Endometrial microvascular endothelial cells (primary cell): ENCODE data around the gene CCDC136. TPM values are rescaled to one million over a fixed set of nuclear protein-coding genes. Genes with fewer than 3 reads are reported as not detected.

Source experiments
- in situ Hi-C: cut with HindIII; loops from 2 replicates; pipeline ENCODE4 v1.10.0; 2017; ENCODE audit warnings: low sequenced_read_pairs, low pct_unique_long_range_greater_than_20kb; ENCODE audit errors: inconsistent ontology term
- total RNA-seq: library from RNA; depleted of rRNA; stranded (reverse); fragments of >200 nt; gene quantifications from one replicate; pipeline ENCODE4 v1.2.3, GENCODE V29; 2015; ENCODE audit errors: inconsistent ontology term

Gene CCDC136
- total RNA-seq, 1 donor from 2014 or later = 0.28 TPM

- in situ Hi-C loops = no loop called here
Measured at GRCh38 chr7:128827971-128828711, 36.4 kb downstream of the CCDC136 start.

GRCh38 chr7:128829391-128830166 is 37.8 kb downstream of the CCDC136 start:
- in situ Hi-C loops = no loop called here

GRCh38 chr7:128830231-128831177 is 38.7 kb downstream of the CCDC136 start, which contains the start of gene FLNC:
Gene FLNC (plus strand): TSS chr7:128830406. CDS start chr7:128830638, 232 bp downstream.
- in situ Hi-C loops = no loop called here

GRCh38 chr7:128831178-128831993 is 39.6 kb downstream of the CCDC136 start:
- in situ Hi-C loops = no loop called here

GRCh38 chr7:128831994-128832879 is 40.5 kb downstream of the CCDC136 start:
- in situ Hi-C loops = no loop called here

GRCh38 chr7:128832880-128833147 is 41.0 kb downstream of the CCDC136 start:
- in situ Hi-C loops = no loop called here

GRCh38 chr7:128833148-128833945 is 41.6 kb downstream of the CCDC136 start:
- in situ Hi-C loops = no loop called here

GRCh38 chr7:128833946-128834325 is 42.2 kb downstream of the CCDC136 start:
- in situ Hi-C loops = no loop called here

- in situ Hi-C loops = no loop called here
Measured at GRCh38 chr7:128835231-128835751, 43.5 kb downstream of the CCDC136 start.

GRCh38 chr7:128835790-128836641 is 44.2 kb downstream of the CCDC136 start:
- in situ Hi-C loops = no loop called here

- in situ Hi-C loops = no loop called here
Measured at GRCh38 chr7:128836729-128837348, 45.1 kb downstream of the CCDC136 start.

GRCh38 chr7:128837521-128837921 is 45.8 kb downstream of the CCDC136 start:
- in situ Hi-C loops = no loop called here

- in situ Hi-C loops = no loop called here
Measured at GRCh38 chr7:128838109-128838779, 46.5 kb downstream of the CCDC136 start.

- in situ Hi-C loops = no loop called here
Measured at GRCh38 chr7:128838981-128839731, 47.4 kb downstream of the CCDC136 start.
